HG03439 (cell line): Measurements from ENCODE around the gene TNS3.
"Not testable (repeated sequence)": the region's sequence is repeated elsewhere in the genome, so short reads cannot be mapped to it uniquely, and the experiment has no call there.

Experiments used
- ATAC-seq: cut with Tn5 transposase; IDR thresholded peaks from one replicate; pipeline ENCODE4 v1.9.1; 2021; ENCODE audit warnings: mild to moderate bottlenecking, moderate library complexity; ENCODE audit not compliant: unreplicated experiment

Gene TNS3

DNA sequence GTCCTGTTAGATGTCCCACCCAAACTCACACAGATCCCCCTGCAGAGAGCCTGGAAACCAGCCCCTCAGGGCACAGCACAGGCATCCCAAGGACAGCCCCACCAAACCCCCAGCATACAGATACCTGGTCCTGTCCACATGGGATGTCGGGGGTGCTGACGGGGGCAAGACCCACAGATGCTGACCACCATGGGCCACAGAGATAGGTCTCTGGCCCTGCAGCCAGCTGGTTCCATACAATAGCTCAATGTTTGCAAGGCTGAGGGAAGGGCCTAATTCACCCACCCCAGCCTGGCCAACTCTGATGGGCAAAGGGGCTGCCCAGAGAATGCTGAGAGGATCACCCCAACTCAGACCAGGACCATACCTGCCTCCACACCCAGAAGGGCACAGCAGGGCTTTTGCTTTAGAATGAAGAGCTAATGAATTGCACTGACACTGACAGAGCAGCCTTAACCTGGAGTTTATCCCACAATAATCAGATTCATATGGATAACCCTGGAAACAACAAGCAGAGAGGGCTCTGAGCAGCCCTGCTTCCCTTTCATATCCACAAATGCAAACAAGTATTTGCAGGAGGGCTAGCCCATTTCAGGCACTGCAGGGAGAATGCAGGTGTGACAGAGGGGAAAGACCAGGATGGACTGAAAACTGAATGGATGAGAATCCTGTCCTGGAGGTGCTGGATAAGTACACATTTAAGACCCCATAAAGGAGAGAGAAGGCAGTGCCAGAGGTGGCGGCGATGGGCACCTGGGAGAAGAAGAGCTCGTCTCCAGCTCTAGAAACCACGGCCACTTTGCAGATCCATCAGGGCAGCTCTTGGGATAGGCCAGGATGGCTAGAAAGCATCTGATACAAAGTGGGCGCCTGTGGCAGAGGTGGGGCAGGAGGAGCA, 126.7 kb downstream of the TNS3 start:
- ATAC-seq = no peak

DNA sequence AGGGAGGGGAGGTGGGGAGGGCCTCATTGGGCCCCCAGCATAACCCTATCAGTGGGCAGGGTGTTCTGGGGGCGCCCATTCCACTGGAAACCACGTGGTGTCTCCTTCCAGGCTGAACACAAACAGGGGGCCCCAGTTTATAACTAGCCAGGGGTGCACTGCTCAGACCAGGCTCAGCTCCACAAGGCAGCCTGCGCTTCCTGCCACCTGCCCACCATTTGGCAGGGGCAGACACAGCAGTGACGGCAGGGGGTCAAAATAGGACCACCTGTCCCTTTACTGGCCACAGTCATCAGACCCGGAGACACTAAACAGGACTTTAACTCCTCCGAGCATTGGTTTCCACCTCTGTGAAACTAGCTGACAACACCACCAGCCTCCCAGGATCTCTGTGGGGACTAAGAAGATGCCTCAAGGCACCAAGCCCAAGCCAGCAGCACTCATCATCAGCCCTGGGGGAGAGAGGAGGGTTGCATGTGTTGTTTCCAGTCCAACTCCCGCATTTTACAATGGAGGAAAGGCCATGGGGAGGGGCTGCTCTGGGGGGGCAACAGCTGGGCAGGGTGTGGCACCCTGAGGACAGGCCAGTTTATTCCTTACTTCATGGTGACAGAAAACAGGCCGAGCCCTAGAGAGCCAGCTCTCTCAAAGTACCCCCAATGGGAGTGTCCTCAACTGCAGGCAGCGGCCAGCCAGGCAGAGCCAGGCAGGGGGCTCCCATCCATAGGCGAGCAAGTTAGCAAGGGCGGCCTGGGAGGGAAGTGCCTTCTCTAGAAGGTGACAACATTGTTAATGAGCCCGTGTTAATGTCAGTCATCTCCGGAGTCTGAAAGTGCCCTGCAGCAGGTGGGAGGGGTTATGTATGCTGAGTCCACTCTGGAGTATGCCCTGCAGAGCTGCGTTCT, 127.6 kb downstream of the TNS3 start:
- no peak for ATAC-seq

DNA sequence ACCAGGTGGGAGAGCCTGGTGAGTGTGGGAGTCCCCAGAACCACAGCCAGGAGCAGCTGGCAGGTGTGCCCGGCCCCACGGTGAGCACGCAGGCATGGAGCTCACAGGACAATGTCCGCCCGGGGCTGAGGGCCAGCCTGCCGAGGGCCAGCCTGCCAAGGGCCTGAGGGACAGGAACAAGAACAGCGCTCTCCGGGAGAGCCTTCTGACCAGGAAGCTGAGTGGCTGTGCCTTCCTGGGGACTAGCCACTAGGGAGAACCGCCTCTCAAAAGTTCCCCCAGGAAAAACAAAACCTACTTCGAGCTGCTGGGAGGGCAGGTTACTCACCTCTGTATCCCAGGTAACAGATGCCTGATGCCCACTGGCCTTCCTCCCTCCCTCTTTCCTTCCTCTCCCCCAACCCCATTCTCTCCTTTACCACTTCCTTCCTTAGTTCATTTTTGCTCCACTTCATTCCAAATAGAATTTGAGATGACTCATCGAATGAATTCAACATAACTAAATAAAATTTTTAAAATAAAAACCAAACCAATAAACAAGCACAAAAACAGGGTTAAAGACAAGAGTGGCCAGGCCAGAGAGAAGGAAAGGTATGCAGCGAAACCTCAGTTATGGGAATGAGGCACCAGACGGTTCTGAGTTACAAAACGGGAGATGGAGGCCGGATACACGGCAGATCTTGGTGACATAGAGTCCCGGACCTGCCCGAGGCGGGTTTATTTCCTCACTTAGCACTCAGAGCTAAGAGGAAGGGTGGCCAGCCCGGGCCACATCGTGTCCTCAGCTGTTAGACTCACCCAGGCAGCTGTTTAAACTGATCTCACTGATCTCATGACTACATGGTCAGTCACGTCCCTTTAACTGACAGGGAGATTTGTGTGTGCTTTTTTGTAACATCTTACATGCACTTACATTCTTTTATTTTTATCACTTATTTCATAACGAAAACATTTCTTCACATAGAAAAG, 128.5 kb downstream of the TNS3 start:
- ATAC-seq = no peak

DNA sequence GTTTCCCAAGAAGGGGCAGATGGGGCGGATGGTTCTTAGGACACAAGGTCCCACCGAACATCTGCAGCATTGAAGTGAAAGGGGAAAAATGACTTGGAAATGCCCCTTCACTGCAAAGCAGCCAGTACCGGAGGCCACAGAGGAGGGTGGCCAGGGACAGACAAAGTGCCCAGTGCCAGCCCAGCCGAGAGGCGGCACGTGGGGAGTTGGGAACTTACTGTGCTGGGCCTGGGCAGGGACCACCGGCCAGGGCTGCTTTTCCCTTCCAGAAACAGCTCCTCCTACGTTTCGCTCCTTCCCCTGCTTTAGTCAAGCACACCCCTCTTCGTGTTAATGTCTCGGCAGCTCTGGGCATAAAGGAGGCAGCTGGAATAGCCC, 129.2 kb downstream of the TNS3 start:
- ATAC-seq = no peak

DNA sequence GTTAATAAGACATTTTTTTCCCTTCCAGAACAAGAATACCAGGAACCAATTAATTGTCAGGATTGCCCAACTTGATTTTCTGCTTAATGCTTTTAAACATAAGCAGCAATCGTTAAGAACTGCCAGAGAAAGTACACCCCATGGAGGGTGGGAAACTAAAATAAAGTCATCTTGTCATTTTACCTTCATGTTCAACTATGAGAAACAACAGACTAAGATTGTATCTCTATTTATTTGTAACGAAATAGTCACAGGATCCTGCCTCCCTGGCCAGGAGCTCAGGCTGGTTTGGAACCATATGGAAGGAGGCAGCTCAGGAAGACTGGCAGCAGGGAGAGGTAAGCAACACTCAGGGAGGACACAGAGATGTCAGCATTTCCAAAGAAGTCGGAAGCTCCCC, 129.6 kb downstream of the TNS3 start:
- ATAC-seq = no peak

DNA sequence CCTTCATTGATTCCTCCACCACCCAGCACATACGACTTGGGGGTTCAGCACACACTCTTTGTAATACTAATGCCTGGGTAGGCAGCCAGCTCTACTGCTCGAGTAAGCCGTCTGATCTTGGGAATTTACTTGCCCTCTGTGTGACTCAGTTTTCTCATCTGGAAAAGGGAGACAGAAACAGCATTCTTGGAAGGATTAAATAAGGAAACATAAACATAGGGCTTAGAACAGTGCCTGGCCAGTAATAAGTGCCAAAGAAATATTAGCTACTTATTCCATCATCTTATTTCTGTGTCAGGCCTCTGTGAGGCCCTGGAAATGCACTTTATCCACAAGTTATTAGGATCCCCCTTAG, 130.1 kb downstream of the TNS3 start:
- ATAC-seq = no peak

DNA sequence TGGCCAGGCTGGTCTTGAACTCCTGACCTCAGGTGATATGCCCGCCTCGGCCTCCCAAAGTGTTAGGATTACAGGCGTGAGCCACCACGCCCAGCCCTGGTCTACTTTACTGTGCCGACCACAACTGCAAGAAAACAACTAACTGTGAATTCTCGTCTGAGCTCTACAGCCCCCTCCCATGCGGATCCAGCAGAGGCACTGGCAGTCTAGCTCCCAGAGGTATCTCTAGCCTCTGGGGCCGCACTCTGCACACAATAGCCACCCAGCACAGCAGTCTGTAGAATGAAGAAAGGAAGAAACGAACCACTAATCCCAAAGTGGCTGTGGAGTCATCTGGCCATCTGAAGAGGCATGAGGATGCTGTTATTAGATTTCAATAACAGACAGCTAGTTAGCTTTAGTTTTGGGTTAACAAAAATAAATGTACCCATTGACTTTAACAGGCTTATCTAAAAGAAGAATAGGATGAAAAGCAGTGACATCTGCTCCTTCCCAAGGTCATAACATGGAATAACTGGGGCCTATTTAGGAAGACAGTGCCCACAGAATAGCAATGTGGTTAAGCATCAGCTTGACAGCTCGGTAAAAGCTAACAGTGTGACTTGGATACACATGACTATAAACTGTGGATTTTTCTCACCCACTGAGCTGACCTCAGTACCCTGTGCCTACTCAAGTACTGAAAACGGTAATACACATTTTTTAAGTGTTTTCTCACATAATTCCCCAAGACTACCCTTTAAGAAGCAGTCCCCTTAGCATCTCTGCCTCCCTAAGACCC, 131.9 kb downstream of the TNS3 start:
- no peak for ATAC-seq

DNA sequence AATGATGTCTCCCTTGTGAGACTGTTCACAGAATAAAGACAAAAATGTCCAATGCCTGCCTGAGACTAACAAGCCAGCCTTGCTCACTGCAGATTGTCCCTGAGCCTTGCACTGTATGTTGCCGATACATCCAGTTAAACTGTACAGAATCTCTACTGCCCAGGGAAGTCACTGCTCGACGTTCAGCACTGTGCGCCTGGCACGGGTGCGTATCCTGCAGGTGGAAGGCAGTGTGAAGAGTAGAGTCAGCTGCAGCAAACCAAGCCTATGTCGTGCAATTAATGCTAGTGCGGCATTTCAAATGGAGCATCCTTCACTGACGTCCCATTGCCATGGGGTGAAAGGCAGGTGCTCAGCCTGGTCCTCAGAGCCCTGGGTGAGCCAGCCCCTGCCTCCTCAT, 132.9 kb downstream of the TNS3 start:
- ATAC-seq = no peak

DNA sequence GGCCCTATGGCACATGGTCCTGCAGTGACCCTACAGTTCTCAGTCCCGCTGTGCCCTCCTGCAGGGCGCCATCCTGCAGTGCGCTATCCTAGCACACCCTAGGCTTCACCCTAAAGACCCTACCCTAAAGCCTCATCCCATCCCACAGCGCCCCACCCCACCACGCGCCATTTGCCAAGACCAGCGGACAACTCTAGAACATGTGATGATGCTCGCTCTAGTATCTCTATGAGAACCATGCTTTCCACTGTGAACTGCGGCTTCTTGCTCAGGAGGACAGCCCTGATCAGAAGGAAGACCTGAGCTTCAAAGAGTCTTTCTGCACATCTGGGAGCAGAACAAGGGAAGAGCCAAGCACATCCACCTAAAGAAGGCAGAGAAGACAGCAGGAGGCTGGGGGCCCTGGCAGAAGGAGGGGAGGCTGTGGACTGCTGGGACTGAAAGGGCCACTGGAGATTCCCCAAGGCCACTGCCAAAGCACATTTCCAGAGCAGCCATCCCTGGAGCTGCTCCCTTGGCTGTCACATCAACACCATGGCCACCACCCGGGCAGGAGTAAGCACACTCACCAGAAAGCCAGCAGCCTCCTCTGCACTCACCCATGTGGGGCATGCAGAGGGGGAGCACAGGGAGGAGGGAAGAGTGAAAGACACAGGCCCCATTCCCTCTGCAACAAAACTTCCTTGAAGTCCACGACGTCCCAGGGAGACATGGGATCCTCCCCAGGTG, 134.1 kb downstream of the TNS3 start:
- ATAC-seq = no peak

DNA sequence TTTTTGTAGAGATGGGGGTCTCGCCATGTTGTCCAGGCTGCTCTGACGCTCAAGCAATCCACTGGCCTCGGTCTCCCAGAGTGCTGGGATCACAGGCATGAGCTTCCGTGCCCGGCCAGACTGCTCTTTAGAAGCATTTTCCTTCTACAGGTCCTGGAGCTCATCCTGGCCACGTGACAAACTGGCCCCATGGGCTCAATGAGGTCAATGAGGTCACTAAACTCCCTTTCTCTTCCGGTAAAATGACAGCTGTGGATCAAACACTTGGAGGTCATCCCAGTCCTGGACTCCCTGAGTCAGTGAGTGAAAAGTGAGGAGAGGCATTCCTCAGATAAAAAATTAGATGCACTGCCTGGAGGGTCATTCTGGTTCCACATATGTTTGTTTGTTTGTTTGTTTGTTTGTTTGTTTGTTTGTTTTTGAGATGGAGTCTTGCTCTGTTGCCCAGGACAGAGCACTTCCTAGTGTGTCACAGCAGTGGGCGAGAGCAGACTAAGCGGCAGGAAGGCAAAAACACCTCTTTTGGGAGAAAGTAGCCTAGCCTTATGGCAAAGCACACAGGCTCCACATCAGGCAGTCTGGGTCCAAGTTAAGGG, 134.9 kb downstream of the TNS3 start:
- ATAC-seq = no peak

DNA sequence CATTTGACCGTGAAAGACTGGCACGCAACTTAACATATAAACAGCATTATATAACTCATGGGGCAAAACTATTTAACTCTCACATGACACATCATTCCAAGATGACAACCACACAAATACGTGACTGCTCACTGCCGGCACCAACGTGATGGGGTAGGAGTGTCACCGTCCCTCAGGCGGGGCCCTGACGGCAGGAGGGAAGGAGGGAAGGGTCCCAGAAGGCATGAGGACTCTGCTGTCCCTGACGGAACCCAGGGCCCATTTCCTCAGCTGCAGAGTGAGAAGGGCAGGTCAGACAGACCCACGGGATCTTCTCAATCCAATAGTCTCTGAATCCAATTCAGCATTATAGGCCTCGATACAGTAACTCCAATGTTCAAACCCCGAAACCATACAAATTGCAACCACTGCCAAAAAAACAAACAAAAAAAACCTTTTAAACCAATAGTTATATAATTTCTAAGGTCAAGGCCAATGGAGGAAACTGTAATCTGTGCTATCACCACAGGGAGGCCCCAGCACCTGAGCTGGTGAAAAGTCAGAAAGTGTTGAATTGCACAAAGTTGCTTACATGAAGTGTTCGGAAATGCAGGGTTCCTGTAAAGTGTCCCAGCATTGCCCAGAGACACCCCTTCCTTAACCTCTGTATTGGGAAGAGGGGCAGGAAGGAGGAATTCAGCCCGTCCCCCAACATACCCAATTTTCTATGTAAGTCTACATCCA, 137.4 kb downstream of the TNS3 start:
- no peak for ATAC-seq

DNA sequence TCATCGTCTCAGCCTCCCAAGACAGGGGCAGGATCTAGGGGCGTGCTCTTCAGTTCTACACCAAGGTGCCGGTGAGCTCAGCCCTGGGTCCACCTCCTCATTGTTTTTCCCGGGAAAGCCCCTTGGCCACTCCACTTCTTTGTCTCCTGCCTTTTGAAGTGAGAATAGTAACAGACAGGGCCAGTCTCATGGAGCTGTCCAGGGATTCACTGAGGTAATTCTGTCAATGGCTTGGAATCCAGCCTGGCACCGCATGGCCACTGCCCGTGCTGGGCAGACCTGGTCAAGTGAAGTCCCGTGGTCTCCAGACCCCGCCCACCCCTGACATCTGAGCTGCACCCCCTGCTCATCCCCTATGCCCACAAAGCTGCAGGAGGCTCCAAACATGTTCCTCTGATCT, 138.9 kb downstream of the TNS3 start:
- no peak for ATAC-seq

DNA sequence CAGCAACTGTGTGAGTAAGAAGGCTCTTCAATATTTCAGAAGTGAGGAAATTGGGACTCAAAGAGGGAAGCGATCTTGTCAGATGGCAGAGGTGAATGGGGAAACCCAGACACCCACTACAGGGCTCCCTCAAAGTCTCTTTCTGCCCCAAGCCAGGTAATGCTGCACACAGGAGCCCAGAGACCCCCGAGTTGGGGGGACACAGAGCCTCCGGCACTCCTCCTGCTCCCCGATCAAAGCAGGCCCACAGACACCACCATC, 139.4 kb downstream of the TNS3 start:
- ATAC-seq = no peak

DNA sequence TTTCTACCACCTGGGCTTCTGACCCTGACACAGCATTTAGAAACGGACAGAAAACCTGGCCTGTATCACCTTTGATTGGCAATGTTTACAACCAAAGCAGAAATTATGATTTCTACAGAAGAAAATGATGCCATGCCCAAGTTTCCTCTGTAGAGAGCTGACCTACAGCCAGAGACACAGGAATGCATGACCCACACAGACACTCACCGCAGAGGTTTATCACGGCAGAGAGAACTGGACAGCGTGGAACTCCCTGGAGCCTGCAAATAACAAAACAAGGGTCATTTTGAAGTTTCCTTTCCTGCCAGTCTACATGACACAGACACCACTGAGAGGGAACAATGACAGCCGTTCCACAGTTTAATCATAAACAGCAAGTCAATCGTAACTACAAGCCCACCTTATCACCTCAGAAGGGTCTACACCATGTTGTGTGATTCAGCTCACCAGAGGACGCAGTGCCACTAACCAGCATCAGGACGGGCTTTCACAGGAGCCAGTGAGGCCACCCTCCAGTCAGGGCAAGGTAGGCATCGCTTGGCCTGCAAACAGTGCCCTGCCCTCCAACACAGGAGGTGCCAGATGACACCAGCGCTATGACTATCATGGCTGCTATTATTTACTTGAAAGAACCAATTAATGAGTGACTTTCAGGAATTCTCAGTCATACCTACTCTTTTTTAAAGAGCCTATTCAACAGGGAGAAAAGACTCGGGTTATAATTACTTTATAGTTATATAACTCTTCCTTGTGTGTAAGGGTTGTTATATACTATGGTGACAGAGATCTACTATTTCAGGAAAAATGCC, 139.9 kb downstream of the TNS3 start:
- no peak for ATAC-seq

DNA sequence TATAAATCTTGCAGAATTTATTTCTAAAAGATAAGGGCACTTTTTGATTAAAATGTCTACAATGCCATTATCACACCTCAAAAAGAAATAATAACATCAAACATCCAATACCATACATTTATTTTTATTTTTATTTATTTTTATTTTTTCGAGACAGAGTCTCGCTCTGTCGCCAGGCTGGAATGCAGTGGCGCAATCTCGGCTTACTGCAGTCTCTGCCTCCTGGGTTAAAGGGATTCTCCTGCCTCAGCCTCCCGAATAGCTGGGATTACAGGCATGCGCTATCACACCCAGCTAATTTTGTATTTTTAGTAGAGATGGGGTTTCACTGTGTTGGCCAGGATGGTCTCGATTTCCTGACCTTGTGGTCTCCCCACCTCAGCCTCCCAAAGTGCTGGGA, 140.9 kb downstream of the TNS3 start:
- ATAC-seq = not testable (repeated sequence)

DNA sequence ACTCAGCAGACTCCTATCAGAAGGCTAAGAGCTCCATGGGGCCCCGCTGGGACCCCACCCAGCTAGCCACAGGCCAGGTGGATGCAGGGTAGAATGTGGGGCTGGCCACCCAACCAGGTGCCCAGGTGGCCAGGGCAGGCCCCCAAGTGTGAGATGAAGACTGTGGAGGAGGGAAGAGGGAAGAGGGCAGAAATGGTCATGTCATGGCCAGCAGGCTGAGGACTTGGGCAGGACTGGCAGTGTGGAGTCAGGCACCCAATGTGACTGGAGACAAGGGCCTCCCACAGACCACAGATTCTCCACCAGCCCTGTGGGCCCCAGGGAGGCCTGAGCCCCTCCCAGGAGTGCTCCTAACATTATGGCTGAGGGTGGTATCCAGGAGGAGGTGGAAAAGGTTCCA, 141.6 kb downstream of the TNS3 start:
- ATAC-seq = no peak

DNA sequence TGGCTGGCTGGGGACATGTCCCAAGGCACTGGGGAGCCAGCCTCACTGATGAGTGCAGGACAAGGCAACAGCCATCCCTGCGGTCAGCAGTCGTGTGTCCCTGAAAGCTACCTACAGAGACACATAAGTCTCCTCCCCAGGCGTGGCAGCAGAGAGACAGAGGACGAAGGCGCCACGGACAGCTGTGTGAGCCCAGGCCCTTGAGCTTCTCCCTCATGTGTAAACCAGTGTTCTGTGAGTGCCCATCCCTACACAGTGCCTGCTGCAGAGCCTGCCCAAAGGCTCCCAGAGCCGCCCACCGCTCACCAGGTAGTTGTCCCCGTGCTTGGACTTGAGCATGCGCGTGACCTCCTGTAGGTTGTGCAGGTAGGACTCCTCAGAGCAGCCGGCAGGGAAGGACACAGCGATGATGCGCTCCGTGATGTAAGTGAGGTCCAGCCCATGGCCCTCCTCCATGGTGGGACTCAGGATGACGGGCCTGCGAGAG, 142.7 kb downstream of the TNS3 start:
- no peak for ATAC-seq
